ENCODE data around the gene FBXL17. TPM values are rescaled to one million over a fixed set of nuclear protein-coding genes. Genes with fewer than 3 reads are reported as not detected.

The FBXL17 gene
- total and polyA plus RNA-seq, 2 of the 13 experiments (the other 11 are each of a cell fraction or from before 2014, with no cell fraction given), result 3.0 to 7.9 TPM

DNA sequence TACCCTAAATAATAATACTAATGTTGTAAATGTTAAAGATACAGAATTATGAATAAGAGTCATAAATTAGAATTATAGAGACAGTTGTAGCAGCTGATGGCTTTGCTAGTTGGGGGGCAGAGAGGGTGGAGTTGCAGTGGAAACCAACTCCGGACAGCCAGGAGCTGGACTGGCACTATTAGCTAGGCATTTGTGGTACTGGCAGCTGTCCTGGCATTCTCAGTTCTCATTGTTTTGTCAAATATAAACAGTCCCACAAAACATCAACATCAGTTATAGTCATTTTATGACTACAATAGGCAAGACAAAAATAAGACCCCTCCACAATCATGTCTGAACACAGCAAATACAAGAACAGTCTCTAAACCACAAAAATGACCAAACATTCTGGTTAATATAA lies 2.8 kb upstream of the FBXL17 start:
- Histone ChIP-seq H2AFZ (ENCODE audit: low read length) (no peak overlapping the region), H3K4me3 (replicated peaks in 1 of 3; ENCODE audit: insufficient read depth in 1 of 3, low read depth in 2 of 3, low read length in 3 of 3) (no peak overlapping the region), H4K20me1 (ENCODE audit: insufficient read depth, low read length) (no peaks in the 10 kb centered on the region), H3K9me3 (ENCODE audit: low read length) (no peaks in the 10 kb centered on the region), H3K27ac (ENCODE audit: extremely low read length, insufficient read depth, low read length) (no peak overlapping the region), H3K9ac (ENCODE audit: insufficient read depth, low read depth, low read length) (no peak overlapping the region), H3K27me3 (ENCODE audit: control insufficient read depth in 1 of 2, insufficient read depth in 2 of 2, low read length in 2 of 2) (peaks cover 0 to 2% of the 10 kb centered on the region in 2 experiments; a peak in 1 of 5 replicates), H3K79me2 (ENCODE audit: insufficient read depth, low read length) (peaks cover 5% of the 10 kb centered on the region), H3K4me1 (ENCODE audit: insufficient read depth, low read length) (peaks cover 35% of the 10 kb centered on the region), H3K4me2 (ENCODE audit: low read depth, low read length) (no peak overlapping the region), H3K36me3 (replicated peaks in 1 of 2; ENCODE audit: control insufficient read depth in 1 of 2, insufficient read depth in 2 of 2, low read length in 2 of 2) (no peaks in the 10 kb centered on the region)
- no peak for ATAC-seq
- in situ Hi-C loops (cut with HindIII; ENCODE audit: extremely low pct_ligation_motif_present, low pct_unique_long_range_greater_than_20kb) (no loop called here), intact Hi-C loops (cut with micrococcal nuclease; ENCODE audit: unreplicated experiment) (loop anchor here (5.0 kb wide), 1 partner anchor 1028 kb away; no protein-coding TSS in a partner anchor)
- TF ChIP-seq, protein P1, sequence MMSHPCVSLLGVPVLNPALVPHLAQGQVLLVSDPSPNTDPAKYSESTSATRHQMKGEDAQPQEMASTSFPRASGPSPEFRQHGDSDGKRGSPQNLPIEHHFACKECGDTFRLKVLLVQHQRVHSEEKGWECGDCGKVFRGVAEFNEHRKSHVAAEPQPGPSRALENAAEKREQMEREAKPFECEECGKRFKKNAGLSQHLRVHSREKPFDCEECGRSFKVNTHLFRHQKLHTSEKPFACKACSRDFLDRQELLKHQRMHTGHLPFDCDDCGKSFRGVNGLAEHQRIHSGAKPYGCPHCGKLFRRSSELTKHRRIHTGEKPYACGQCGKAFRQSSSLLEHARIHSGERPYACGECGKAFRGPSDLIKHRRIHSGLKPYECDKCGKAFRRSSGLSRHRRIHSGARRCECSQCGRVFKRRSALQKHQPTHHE (CRISPR knock-in tag; IDR thresholded peaks at IDR 0.05; ENCODE audit: borderline replicate concordance), result no peak
- BruUV-seq (replicated peaks), result no TSS peak
- POLR2A ChIA-PET, result no interaction called here
- no peak for FAIRE-seq
- DNase-seq (ENCODE audit: low spot score), result no peak
- 86% methylated on average over 1 of the region's 1 CpG for WGBS (ENCODE audit: low lambda C conversion rate)
- CTCF ChIA-PET (ENCODE audit: low intra/inter-chr PET ratio, low total read pairs), result no interaction called here

DNA sequence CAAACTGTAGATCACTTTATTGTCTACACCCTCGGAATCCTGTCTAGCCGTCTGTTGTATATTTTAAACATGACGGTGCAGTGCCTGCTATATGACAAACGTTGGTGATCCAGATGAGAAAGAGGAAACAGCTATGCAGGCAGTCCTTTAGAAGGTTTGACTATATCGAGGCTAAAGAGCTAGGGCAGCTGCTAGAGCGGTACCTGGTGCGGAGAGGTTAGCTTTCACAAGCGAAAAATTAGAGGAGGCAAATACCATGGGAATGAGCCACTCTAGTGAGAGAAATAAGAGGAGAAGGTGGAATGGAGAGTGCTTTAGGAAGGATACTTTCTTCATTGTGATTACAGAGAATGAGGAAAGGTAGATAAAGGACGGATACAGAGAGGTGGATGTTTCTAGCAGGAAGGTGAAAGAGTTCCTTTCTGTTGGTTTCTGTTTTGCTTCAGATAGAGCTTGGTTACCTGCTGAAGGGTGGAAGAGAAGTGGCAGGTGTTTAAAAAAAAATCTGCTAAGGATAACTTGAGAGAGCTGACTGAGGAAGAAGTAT lies 959 bp upstream of the FBXL17 start:
- Histone ChIP-seq H4K20me1 (ENCODE audit: insufficient read depth, low read length) (no peaks in the 10 kb centered on the region), H3K4me2 (ENCODE audit: low read depth, low read length) (peak overlapping the region; percentile 84), H3K27me3 (ENCODE audit: control insufficient read depth in 1 of 2, insufficient read depth in 2 of 2, low read length in 2 of 2) (peaks cover 0 to 2% of the 10 kb centered on the region in 2 experiments; a peak in 1 of 5 replicates), H3K9ac (ENCODE audit: insufficient read depth, low read depth, low read length) (peak overlapping the region; percentile 97; the same call in 1 of the 2 replicates), H3K9me3 (ENCODE audit: low read length) (no peaks in the 10 kb centered on the region), H2AFZ (ENCODE audit: low read length) (peak overlapping the region; percentile 86), H3K4me1 (ENCODE audit: insufficient read depth, low read length) (peaks cover 52% of the 10 kb centered on the region), H3K79me2 (ENCODE audit: insufficient read depth, low read length) (peaks cover 20% of the 10 kb centered on the region), H3K27ac (ENCODE audit: extremely low read length, insufficient read depth, low read length) (peak overlapping the region; percentile 97), H3K4me3 (replicated peaks in 1 of 3; ENCODE audit: insufficient read depth in 1 of 3, low read depth in 2 of 3, low read length in 3 of 3) (peak overlapping the region; percentile 84 to 96 (median 88)), H3K36me3 (replicated peaks in 1 of 2; ENCODE audit: control insufficient read depth in 1 of 2, insufficient read depth in 2 of 2, low read length in 2 of 2) (no peaks in the 10 kb centered on the region)
- ChIA-PET CTCF (ENCODE audit: low intra/inter-chr PET ratio, low total read pairs) (no interaction called here), POLR2A (interaction anchor here (0.7 to 1.9 kb wide), 6 partner anchors 16 to 1027 kb away, joined by 3 to 5 read pairs (median 4); partner anchors contain the start of gene PJA2)
- FAIRE-seq, result no peak
- BruUV-seq (replicated peaks), result TSS peak; percentile 61
- in situ Hi-C loops (cut with HindIII; ENCODE audit: extremely low pct_ligation_motif_present, low pct_unique_long_range_greater_than_20kb) (no loop called here), intact Hi-C loops (cut with micrococcal nuclease; ENCODE audit: unreplicated experiment) (loop anchor here (5.0 kb wide), 1 partner anchor 1029 kb away; no protein-coding TSS in a partner anchor)
- no peak for DNase-seq (ENCODE audit: low spot score)
- 9% methylated on average over 9 of the region's 9 CpGs for WGBS (ENCODE audit: low lambda C conversion rate)
- no peak; the same call in 2 of the 3 replicates for ATAC-seq
- TF ChIP-seq CBX5 (CRISPR knock-in tag; IDR thresholded peaks at IDR 0.05; ENCODE audit: borderline replicate concordance) (no peak), ZNF781 (CRISPR knock-in tag; IDR thresholded peaks at IDR 0.05; ENCODE audit: borderline replicate concordance, not compliant biosample characterization) (no peak), KLF12 (CRISPR knock-in tag; IDR thresholded peaks at IDR 0.05; ENCODE audit: borderline replicate concordance) (no peak), MED8 (CRISPR knock-in tag; IDR thresholded peaks at IDR 0.05; ENCODE audit: insufficient replicate concordance) (no peak), KAT8 (CRISPR knock-in tag; IDR thresholded peaks at IDR 0.05) (no peak), ZNF570 (CRISPR knock-in tag; IDR thresholded peaks at IDR 0.05; ENCODE audit: borderline replicate concordance) (no peak), ATF7-NPFF (CRISPR knock-in tag; IDR thresholded peaks at IDR 0.05; ENCODE audit: low read depth) (no peak), IKZF4 (CRISPR knock-in tag; IDR thresholded peaks at IDR 0.05; ENCODE audit: borderline replicate concordance, low read depth, not compliant biosample characterization) (no peak), PHF21A (CRISPR knock-in tag; IDR thresholded peaks at IDR 0.05) (peak; percentile 1; the same call in 1 of the 2 replicates), HHEX (CRISPR knock-in tag; IDR thresholded peaks at IDR 0.05) (no peak)
- TF ChIP-seq, protein P2, sequence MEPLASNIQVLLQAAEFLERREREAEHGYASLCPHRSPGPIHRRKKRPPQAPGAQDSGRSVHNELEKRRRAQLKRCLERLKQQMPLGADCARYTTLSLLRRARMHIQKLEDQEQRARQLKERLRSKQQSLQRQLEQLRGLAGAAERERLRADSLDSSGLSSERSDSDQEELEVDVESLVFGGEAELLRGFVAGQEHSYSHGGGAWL (CRISPR knock-in tag; IDR thresholded peaks at IDR 0.05), result no peak
